Measurements from ENCODE around the gene GSS. TPM values are rescaled to one million over a fixed set of nuclear protein-coding genes. Genes with fewer than 3 reads are reported as not detected.

GSS gene
- total RNA-seq, 1 donor from 2014 or later, result 37.2 TPM

DNA sequence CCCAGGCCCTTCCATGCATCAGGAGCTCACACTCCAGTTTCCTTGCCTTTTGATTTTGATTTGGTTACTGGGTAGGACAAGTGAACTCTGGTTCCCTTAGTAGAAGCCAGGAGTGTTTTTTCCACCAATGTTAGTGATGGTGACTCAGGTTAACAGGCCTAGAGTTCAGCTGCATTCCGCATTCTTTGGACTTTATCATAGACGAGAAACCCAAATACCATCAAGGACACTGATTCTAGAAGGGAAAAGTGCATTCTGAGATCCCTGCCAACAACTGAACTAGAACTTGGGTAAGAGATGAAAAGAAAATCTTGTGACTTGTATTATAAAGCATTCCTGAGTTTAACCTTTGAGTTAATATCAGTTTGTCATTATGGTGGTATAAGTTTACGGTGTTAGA, 8.9 kb downstream of the GSS start:
- DNase-seq (ENCODE audit: extremely low spot score, unreplicated experiment), result no peak
- no peak overlapping the region for H3K27ac Mint-ChIP-seq (ENCODE audit: unreplicated experiment)

DNA sequence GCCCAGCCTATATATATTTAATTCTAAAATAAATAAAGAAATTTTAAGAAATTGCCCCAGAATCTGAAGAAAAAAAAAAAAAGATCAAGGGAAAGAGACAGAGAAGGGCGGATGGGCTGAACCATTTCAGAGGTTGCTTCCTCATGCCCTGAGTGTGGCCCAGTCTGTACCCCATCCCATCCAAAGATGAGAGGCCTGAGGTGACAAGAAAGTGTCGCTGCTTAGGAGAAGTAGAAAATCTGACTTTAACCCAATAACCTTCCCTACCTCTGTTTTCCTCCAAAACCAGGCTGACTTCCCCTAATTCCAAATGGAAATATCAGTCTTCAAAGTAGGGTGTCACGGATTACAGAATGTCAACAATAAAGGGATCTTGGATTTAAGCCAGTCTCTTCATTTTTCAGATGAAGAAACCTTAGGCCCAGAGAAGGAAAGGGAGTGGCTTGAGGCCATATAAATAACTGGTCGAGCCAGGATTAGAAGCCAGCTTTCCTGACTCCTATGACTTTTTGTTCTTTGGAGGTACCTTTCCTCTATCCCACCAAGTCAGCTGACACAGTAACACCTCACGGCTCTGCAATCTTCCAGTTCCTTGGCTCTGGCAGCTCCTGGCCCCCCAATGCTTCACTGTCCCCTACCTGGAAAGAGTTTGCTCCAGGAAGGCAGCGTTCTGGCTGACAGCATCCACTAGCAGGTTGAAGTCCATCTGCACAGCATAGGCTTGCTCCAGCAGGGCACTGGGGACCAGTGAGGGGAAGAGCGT, 10.1 kb downstream of the GSS start:
- no peak for DNase-seq (ENCODE audit: extremely low spot score, unreplicated experiment)
- peaks cover 19% of the 10 kb centered on the region for H3K36me3 Mint-ChIP-seq (ENCODE audit: unreplicated experiment)

More for the DNA sequence above, 8.9 kb downstream of the GSS start:
- H3K4me1 Mint-ChIP-seq (ENCODE audit: unreplicated experiment), result peaks cover 3% of the 10 kb centered on the region
- H3K9me3 Mint-ChIP-seq (ENCODE audit: unreplicated experiment), result no peaks in the 10 kb centered on the region
- peaks cover 19% of the 10 kb centered on the region for H3K36me3 Mint-ChIP-seq (ENCODE audit: unreplicated experiment)
- no peaks in the 10 kb centered on the region for H3K27me3 Mint-ChIP-seq (ENCODE audit: unreplicated experiment)
- TF ChIP-seq, protein P1, sequence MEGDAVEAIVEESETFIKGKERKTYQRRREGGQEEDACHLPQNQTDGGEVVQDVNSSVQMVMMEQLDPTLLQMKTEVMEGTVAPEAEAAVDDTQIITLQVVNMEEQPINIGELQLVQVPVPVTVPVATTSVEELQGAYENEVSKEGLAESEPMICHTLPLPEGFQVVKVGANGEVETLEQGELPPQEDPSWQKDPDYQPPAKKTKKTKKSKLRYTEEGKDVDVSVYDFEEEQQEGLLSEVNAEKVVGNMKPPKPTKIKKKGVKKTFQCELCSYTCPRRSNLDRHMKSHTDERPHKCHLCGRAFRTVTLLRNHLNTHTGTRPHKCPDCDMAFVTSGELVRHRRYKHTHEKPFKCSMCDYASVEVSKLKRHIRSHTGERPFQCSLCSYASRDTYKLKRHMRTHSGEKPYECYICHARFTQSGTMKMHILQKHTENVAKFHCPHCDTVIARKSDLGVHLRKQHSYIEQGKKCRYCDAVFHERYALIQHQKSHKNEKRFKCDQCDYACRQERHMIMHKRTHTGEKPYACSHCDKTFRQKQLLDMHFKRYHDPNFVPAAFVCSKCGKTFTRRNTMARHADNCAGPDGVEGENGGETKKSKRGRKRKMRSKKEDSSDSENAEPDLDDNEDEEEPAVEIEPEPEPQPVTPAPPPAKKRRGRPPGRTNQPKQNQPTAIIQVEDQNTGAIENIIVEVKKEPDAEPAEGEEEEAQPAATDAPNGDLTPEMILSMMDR (IDR thresholded peaks at IDR 0.05), result no peak
- H3K4me3 Mint-ChIP-seq (ENCODE audit: unreplicated experiment), result no peak overlapping the region

DNA sequence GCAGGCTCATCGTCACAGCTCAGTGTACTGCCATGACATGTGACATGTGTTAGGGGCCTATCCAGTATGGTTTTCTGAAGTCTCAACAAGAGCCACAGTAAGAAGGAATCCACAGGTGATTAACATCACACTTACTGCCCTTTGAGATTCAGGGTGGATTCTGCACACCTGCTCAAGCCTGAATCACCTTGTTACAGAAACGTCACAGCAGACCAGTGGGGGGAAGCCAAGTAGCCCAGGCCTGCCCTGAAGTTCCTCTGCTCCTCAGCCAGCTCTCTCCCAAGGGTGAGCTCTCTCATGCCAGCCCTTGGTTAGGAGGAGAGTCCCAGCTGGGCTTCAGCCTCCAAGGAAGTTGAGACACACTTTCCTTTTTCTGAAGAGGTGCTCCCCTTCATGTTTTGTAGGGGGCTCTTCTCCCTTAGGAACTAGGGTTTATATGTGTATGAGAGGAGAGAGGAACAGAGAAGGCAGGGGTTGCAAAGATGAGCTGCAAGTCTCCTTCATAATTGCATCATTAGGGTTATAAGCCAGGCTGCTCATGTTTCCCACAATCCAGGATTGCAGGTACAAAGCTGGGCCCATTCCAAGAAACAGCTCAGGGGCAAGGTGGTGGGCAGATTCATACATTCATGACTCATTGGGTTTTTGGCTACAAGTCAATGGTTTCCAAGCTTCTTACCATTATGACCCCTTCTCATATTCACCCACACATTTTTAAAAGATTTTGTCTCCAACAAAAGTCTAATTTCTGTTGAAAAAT, 11.6 kb downstream of the GSS start:
- TF ChIP-seq, protein P1 (IDR thresholded peaks at IDR 0.05), result no peak
- Mint-ChIP-seq H3K27ac (ENCODE audit: unreplicated experiment) (no peak overlapping the region), H3K36me3 (ENCODE audit: unreplicated experiment) (peaks cover 23% of the 10 kb centered on the region), H3K9me3 (ENCODE audit: unreplicated experiment) (no peaks in the 10 kb centered on the region), H3K4me1 (ENCODE audit: unreplicated experiment) (no peaks in the 10 kb centered on the region), H3K4me3 (ENCODE audit: unreplicated experiment) (no peak overlapping the region), H3K27me3 (ENCODE audit: unreplicated experiment) (no peaks in the 10 kb centered on the region)
- DNase-seq (ENCODE audit: extremely low spot score, unreplicated experiment), result no peak

More for the DNA sequence above, 10.1 kb downstream of the GSS start:
- Mint-ChIP-seq H3K27ac (ENCODE audit: unreplicated experiment) (no peak overlapping the region), H3K4me1 (ENCODE audit: unreplicated experiment) (no peaks in the 10 kb centered on the region), H3K9me3 (ENCODE audit: unreplicated experiment) (no peaks in the 10 kb centered on the region), H3K27me3 (ENCODE audit: unreplicated experiment) (no peaks in the 10 kb centered on the region), H3K4me3 (ENCODE audit: unreplicated experiment) (no peak overlapping the region)
- TF ChIP-seq, protein P1 (IDR thresholded peaks at IDR 0.05), result no peak

DNA sequence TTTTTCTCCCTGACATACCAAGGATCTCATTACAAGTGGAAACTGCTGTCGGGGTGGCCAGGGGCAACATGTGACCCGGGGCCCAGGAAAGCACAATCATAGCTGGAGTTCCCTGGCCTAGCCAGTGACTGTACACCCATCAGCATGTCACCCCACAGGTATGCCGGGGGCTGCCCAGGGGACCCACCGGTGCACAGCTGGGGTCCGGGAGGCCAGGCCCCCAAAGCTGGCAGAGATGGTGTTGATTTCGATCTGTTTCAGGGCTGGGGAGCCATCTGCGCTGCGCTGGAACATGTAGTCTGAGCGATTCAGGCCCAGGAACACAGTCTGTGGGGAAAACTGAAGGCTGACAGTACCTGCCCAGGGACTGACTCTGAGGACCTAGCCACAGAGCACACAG, 13.3 kb downstream of the GSS start:
- H3K4me1 Mint-ChIP-seq (ENCODE audit: unreplicated experiment), result no peaks in the 10 kb centered on the region
- peaks cover 30% of the 10 kb centered on the region for H3K36me3 Mint-ChIP-seq (ENCODE audit: unreplicated experiment)
- TF ChIP-seq, protein P1 (IDR thresholded peaks at IDR 0.05), result no peak
- H3K27me3 Mint-ChIP-seq (ENCODE audit: unreplicated experiment), result no peaks in the 10 kb centered on the region
- no peak overlapping the region for H3K4me3 Mint-ChIP-seq (ENCODE audit: unreplicated experiment)
- no peaks in the 10 kb centered on the region for H3K9me3 Mint-ChIP-seq (ENCODE audit: unreplicated experiment)
- H3K27ac Mint-ChIP-seq (ENCODE audit: unreplicated experiment), result no peak overlapping the region
- DNase-seq (ENCODE audit: extremely low spot score, unreplicated experiment), result no peak

DNA sequence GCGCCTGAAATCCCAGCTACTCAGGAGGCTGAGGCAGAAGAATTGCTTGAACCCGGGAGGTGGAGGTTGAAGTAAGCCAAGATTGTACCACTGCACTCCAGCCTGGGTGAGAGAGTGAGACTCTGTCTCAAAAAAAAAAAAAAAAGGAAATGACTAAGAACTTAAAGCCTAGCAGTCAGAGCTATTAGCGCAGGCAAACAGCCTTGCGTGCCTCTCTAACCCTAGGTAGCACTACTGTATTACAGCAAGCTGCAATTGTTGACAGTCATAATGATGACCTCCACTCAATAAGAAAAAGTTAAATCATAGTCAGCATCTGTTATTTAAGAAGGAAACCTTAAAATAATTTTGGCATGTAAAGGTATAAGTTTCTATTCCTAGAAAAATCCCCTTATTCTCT, 14.4 kb downstream of the GSS start:
- Mint-ChIP-seq H3K4me1 (ENCODE audit: unreplicated experiment) (no peaks in the 10 kb centered on the region), H3K27me3 (ENCODE audit: unreplicated experiment) (no peaks in the 10 kb centered on the region), H3K27ac (ENCODE audit: unreplicated experiment) (no peak overlapping the region), H3K9me3 (ENCODE audit: unreplicated experiment) (no peaks in the 10 kb centered on the region), H3K4me3 (ENCODE audit: unreplicated experiment) (no peak overlapping the region), H3K36me3 (ENCODE audit: unreplicated experiment) (peaks cover 30% of the 10 kb centered on the region)
- TF ChIP-seq, protein P1 (IDR thresholded peaks at IDR 0.05), result no peak
- DNase-seq (ENCODE audit: extremely low spot score, unreplicated experiment), result no peak
